Activated CD4-positive, alpha-beta T cell treated with anti-CD3 and anti-CD28 coated beads, Interleukin-2, amount 50 U/mL, for 1 hour (primary cell): ENCODE results near the gene TCHHL1.

Experiments used
- DNase-seq: peaks from one replicate; pipeline ENCODE4 v3.0.0-alpha.2; 2020

The TCHHL1 gene

DNA sequence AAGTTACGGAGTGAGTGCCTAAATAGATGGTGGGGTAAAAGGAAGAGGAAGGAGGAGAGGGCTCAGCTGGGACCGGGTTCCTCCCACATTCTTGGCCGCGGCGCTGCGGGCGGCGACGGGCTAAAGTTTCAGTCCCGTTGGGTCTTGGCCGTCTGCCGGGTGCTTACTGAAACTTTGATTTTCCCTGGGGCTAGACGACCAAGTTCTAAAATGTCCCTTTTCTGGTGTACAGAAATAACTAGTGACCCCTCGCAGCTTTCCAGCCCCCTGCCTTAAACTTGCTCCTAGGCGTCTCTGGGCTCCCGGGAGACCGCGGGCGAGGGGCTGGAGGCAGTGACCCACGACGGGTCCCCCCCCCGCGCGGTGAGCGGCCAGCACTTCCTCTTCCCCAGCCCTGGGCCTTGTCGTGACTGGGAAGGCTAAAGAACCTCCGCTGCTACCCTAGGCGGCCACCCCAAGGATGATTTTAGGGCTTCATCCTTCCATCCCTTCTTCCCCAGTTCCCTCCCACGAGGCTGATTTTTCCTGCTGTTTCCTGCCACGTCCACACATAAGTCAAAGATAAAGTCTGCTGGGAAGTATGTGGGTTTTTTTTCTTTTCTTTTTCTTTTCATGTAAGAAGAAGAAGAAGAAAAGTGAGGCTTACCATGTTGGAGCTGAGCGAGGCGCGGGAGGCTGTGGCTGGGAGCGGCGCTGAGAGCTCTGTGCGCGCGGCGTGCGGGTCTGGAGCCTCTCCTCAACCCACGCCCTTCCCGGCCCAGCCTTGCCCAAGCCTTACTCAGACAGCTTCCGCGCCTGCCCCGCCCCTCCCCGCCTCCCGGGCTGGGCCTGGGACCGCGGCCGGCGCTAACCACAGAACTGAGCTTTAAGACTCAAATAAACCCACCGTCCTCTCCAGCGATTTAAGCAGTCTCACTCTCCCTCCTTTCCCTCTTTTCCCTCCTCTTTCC, 52.3 kb downstream of the TCHHL1 start, which contains the start of gene S100A11:
Gene S100A11 (minus strand): TSS at position 738 of the 950 bp plus-strand sequence. CDS start 89 bp downstream, at position 649.
- peak; percentile 78 for DNase-seq

DNA sequence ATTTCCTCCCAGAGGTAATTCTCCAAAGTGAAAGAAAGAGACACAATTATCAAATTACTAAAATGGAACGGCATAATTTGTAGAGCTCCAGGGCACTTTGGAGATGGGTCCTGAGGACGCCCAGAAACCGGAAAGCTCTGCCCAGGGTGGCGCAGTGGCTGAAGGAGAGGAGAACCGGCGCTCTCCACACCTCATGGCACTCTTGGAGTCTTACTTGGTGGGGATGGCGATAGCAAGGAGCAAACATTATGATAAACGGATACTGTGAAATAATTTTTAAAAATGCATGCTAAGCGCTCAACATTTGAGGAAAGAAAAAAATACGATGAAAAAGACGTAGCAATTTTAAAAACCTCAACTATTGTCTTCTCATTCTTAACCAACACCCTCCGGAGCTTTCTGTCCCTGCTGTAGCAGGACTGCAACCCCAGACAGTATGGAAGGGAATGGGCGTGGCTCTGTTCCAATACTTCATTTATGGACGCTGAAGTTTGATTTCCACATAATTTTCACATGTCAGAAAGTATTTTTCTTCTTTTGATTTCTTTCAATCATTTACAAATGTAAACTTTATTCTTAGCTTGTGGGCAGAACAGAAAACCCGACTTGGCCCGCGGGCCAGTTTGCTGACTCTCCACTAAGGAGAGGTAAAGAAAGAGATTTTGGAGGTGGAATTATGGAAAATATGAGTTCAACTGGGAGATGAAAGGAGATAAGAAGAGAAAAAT, 53.2 kb downstream of the TCHHL1 start:
- no peak for DNase-seq

DNA sequence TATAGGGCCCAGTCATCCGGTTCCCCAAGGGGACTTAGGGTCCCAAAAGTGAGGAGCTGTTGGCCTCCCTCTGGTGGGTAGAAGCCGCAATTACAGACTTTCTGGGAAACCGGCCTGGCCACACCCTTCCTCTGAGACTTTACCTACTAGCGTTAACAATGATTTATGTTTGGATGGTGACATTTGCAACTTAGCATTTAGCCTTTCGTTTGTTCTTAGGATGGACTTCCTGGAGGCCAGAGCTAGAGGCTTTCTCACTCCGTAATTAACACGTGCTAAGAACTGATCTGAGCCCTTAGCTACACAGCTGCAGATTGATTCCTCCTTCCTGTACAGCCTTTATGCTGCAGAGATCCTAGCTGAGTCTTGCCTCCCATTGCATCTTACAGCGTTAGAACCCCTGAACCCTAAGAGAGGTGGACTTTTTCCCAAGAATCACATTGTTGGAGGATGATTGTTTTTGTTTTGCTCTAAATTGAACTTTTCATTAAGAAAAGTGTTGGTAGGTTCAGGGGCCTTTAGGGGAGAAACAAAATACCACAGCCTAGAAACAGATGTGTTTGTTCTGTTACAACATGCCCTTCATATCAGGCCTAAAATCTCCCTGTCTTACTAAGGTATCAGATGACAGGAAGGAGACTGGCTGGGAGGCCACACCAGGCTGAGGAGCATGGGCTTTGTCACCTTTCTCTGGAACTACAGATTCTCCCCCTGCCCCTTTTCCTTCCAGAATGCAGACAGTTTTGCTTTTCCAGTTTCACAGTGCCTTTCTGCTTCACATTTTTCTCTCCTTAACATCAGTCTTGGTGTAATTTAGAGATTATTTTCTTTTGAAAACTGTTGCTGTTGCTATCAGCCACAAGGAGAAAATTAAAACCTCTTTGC, 54.0 kb downstream of the TCHHL1 start:
- peak; percentile 57 for DNase-seq

GRCh38 chr1:152034324-152034653, 54.6 kb downstream of the TCHHL1 start:
- no peak for DNase-seq
